ENCODE data around the gene UBL3. TPM values are rescaled to one million over a fixed set of nuclear protein-coding genes. Genes with fewer than 3 reads are reported as not detected.

Gene UBL3
- total RNA-seq, 1 experiment from 2014 or later, result 3.9 TPM

DNA sequence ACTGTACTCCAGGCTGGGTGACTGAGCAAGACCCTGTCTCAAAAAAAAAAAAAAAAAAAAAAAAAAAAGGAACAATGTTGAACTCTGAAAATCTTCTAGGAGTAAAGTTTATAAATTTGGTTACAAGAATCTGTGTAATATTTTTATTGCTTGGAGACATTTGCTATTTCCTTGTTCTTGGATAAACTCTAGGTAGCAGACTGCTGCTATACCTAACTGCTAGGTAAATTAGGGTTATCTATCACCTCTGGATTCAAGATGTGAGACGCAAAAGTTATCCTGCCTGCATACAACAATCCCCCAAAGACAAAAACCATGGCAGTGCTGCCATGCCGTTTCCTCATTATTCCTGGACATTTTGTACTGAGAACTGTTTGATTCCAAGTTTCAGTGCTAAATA lies 33.7 kb downstream of the UBL3 start:
- Histone ChIP-seq H3K36me3 (ENCODE audit: insufficient read depth, low read length) (no peaks in the 10 kb centered on the region), H3K27me3 (ENCODE audit: low read length) (no peaks in the 10 kb centered on the region), H3K4me1 (ENCODE audit: low read length) (peaks cover 12% of the 10 kb centered on the region), H2AFZ (ENCODE audit: low read length) (no peak overlapping the region), H3K27ac (ENCODE audit: low read length) (no peak overlapping the region), H3K79me2 (ENCODE audit: low read length) (no peaks in the 10 kb centered on the region), H4K20me1 (ENCODE audit: insufficient read depth, low read depth, low read length) (peaks cover 19% of the 10 kb centered on the region), H3K9ac (ENCODE audit: low read length) (no peak overlapping the region), H3K9me3 (ENCODE audit: low read length) (no peaks in the 10 kb centered on the region), H3K4me2 (ENCODE audit: low read depth, low read length, poor library complexity, severe bottlenecking) (no peak overlapping the region), H3K9me2 (replicated peaks; ENCODE audit: insufficient read depth, low read length) (no peaks in the 10 kb centered on the region), H3K4me3 (ENCODE audit: low read length) (no peak overlapping the region)
- no peak for DNase-seq

DNA sequence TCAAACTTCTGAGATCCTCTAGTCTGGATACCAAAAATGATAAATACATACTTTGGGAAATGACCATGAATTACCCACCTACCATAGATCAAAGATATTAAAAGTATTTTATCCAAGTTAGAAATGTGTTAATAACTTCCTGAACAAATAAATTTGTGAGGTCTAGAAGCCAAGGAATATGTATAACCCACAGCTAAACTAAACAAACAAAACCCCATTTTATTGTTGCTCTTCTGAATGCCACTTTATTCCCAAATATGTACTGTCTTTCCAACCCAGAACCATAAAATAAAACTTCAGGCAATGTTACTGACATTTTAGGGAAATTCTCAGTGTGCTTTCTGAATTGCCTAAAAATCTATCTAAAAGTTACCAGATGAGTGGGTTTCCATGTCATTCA lies 35.1 kb downstream of the UBL3 start:
- H3K4me3 ChIP-seq (ENCODE audit: low read length), result no peak overlapping the region
- H2AFZ ChIP-seq (ENCODE audit: low read length), result no peak overlapping the region
- H3K4me2 ChIP-seq (ENCODE audit: low read depth, low read length, poor library complexity, severe bottlenecking), result no peak overlapping the region
- no peaks in the 10 kb centered on the region for H3K9me2 ChIP-seq (replicated peaks; ENCODE audit: insufficient read depth, low read length)
- H3K9me3 ChIP-seq (ENCODE audit: low read length), result no peaks in the 10 kb centered on the region
- peaks cover 31% of the 10 kb centered on the region for H4K20me1 ChIP-seq (ENCODE audit: insufficient read depth, low read depth, low read length)
- DNase-seq, result no peak
- peaks cover 12% of the 10 kb centered on the region for H3K4me1 ChIP-seq (ENCODE audit: low read length)
- H3K27ac ChIP-seq (ENCODE audit: low read length), result no peak overlapping the region
- H3K27me3 ChIP-seq (ENCODE audit: low read length), result no peaks in the 10 kb centered on the region
- H3K79me2 ChIP-seq (ENCODE audit: low read length), result no peaks in the 10 kb centered on the region
- no peak overlapping the region for H3K9ac ChIP-seq (ENCODE audit: low read length)
- H3K36me3 ChIP-seq (ENCODE audit: insufficient read depth, low read length), result no peaks in the 10 kb centered on the region

DNA sequence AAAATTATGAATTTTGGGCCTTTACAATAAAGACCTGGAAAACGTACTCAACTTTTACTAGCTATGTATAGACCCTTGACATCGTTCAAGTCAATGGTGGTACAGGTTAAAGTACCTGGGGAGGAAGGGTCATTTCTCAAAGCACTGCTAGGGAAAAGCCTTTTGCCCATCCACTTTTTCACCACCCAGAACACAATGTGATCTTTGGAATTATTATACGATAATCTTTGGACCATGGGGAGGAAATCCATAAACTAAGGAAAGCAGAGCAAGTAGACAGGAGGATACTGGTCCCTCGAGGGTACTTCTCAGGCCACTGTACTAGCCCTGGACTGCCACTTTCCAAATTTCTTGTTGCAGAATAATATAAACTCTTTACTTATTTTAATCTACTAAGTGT lies 39.5 kb downstream of the UBL3 start:
- H3K79me2 ChIP-seq (ENCODE audit: low read length), result no peaks in the 10 kb centered on the region

GRCh38 chr13:29810145-29810742 lies 40.2 kb downstream of the UBL3 start:
- no peak for DNase-seq
- H3K4me2 ChIP-seq (ENCODE audit: low read depth, low read length, poor library complexity, severe bottlenecking), result no peak overlapping the region
- no peak overlapping the region for H3K4me3 ChIP-seq (ENCODE audit: low read length)
- H4K20me1 ChIP-seq (ENCODE audit: insufficient read depth, low read depth, low read length), result peaks cover 27% of the 10 kb centered on the region
- no peaks in the 10 kb centered on the region for H3K9me2 ChIP-seq (replicated peaks; ENCODE audit: insufficient read depth, low read length)
- no peak overlapping the region for H3K27ac ChIP-seq (ENCODE audit: low read length)
- no peaks in the 10 kb centered on the region for H3K9me3 ChIP-seq (ENCODE audit: low read length)
- no peak overlapping the region for H2AFZ ChIP-seq (ENCODE audit: low read length)
- H3K27me3 ChIP-seq (ENCODE audit: low read length), result no peaks in the 10 kb centered on the region
- no peaks in the 10 kb centered on the region for H3K4me1 ChIP-seq (ENCODE audit: low read length)
- H3K79me2 ChIP-seq (ENCODE audit: low read length), result no peaks in the 10 kb centered on the region
- no peak overlapping the region for H3K9ac ChIP-seq (ENCODE audit: low read length)
- no peaks in the 10 kb centered on the region for H3K36me3 ChIP-seq (ENCODE audit: insufficient read depth, low read length)

More for the DNA sequence above, 39.5 kb downstream of the UBL3 start:
- Histone ChIP-seq H3K4me2 (ENCODE audit: low read depth, low read length, poor library complexity, severe bottlenecking) (no peak overlapping the region), H3K36me3 (ENCODE audit: insufficient read depth, low read length) (no peaks in the 10 kb centered on the region), H3K4me3 (ENCODE audit: low read length) (no peak overlapping the region), H3K9me3 (ENCODE audit: low read length) (no peaks in the 10 kb centered on the region), H3K9ac (ENCODE audit: low read length) (no peak overlapping the region), H4K20me1 (ENCODE audit: insufficient read depth, low read depth, low read length) (peaks cover 27% of the 10 kb centered on the region), H3K27ac (ENCODE audit: low read length) (no peak overlapping the region), H3K27me3 (ENCODE audit: low read length) (no peaks in the 10 kb centered on the region), H3K9me2 (replicated peaks; ENCODE audit: insufficient read depth, low read length) (no peaks in the 10 kb centered on the region), H3K4me1 (ENCODE audit: low read length) (no peaks in the 10 kb centered on the region), H2AFZ (ENCODE audit: low read length) (no peak overlapping the region)
- no peak for DNase-seq

DNA sequence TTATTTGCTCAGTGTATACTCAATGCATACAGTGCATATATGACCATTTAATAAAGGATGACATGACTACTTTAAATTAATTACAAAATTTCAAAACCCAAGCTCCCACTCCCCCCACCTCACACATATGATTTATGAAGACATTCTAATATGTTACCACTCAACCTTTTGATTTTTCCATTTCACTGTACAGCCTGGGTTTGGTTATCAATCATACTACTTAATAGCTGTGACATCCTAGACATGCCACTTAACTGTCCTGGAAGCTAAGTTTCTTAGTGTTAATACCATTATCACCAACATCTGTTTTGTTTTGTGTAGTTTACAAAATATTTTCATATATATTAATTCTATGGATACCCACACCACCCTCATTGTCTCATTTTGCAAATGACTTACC lies 42.2 kb downstream of the UBL3 start:
- no peaks in the 10 kb centered on the region for H3K36me3 ChIP-seq (ENCODE audit: insufficient read depth, low read length)
- no peak for DNase-seq
- no peaks in the 10 kb centered on the region for H3K27me3 ChIP-seq (ENCODE audit: low read length)
- H3K27ac ChIP-seq (ENCODE audit: low read length), result no peak overlapping the region
- no peak overlapping the region for H3K4me3 ChIP-seq (ENCODE audit: low read length)
- H3K9ac ChIP-seq (ENCODE audit: low read length), result no peak overlapping the region
- H3K9me2 ChIP-seq (replicated peaks; ENCODE audit: insufficient read depth, low read length), result no peaks in the 10 kb centered on the region
- no peak overlapping the region for H2AFZ ChIP-seq (ENCODE audit: low read length)
- H3K4me1 ChIP-seq (ENCODE audit: low read length), result no peaks in the 10 kb centered on the region
- H4K20me1 ChIP-seq (ENCODE audit: insufficient read depth, low read depth, low read length), result peaks cover 39% of the 10 kb centered on the region
- no peaks in the 10 kb centered on the region for H3K9me3 ChIP-seq (ENCODE audit: low read length)
- H3K4me2 ChIP-seq (ENCODE audit: low read depth, low read length, poor library complexity, severe bottlenecking), result no peak overlapping the region
- no peaks in the 10 kb centered on the region for H3K79me2 ChIP-seq (ENCODE audit: low read length)

GRCh38 chr13:29805994-29806979 lies 44.1 kb downstream of the UBL3 start:
- DNase-seq, result no peak
- H3K4me3 ChIP-seq (ENCODE audit: low read length), result no peak overlapping the region
- H4K20me1 ChIP-seq (ENCODE audit: insufficient read depth, low read depth, low read length), result peaks cover 51% of the 10 kb centered on the region
- no peaks in the 10 kb centered on the region for H3K4me1 ChIP-seq (ENCODE audit: low read length)
- H3K79me2 ChIP-seq (ENCODE audit: low read length), result no peaks in the 10 kb centered on the region
- no peaks in the 10 kb centered on the region for H3K9me2 ChIP-seq (replicated peaks; ENCODE audit: insufficient read depth, low read length)
- H3K36me3 ChIP-seq (ENCODE audit: insufficient read depth, low read length), result no peaks in the 10 kb centered on the region
- no peak overlapping the region for H3K4me2 ChIP-seq (ENCODE audit: low read depth, low read length, poor library complexity, severe bottlenecking)
- no peaks in the 10 kb centered on the region for H3K9me3 ChIP-seq (ENCODE audit: low read length)
- H3K27ac ChIP-seq (ENCODE audit: low read length), result no peak overlapping the region
- no peak overlapping the region for H2AFZ ChIP-seq (ENCODE audit: low read length)
- H3K9ac ChIP-seq (ENCODE audit: low read length), result no peak overlapping the region
- H3K27me3 ChIP-seq (ENCODE audit: low read length), result no peaks in the 10 kb centered on the region

- Histone ChIP-seq H3K36me3 (ENCODE audit: insufficient read depth, low read length) (no peaks in the 10 kb centered on the region), H2AFZ (ENCODE audit: low read length) (no peak overlapping the region), H3K4me3 (ENCODE audit: low read length) (no peak overlapping the region), H3K9ac (ENCODE audit: low read length) (no peak overlapping the region), H3K4me2 (ENCODE audit: low read depth, low read length, poor library complexity, severe bottlenecking) (no peak overlapping the region), H3K27ac (ENCODE audit: low read length) (no peak overlapping the region), H3K9me3 (ENCODE audit: low read length) (no peaks in the 10 kb centered on the region), H3K9me2 (replicated peaks; ENCODE audit: insufficient read depth, low read length) (no peaks in the 10 kb centered on the region), H3K79me2 (ENCODE audit: low read length) (no peaks in the 10 kb centered on the region), H3K27me3 (ENCODE audit: low read length) (no peaks in the 10 kb centered on the region), H4K20me1 (ENCODE audit: insufficient read depth, low read depth, low read length) (peaks cover 34% of the 10 kb centered on the region), H3K4me1 (ENCODE audit: low read length) (no peaks in the 10 kb centered on the region)
- no peak for DNase-seq
Measured at GRCh38 chr13:29803221-29803620, 47.2 kb downstream of the UBL3 start.

GRCh38 chr13:29802621-29803020 lies 47.8 kb downstream of the UBL3 start:
- no peaks in the 10 kb centered on the region for H3K9me2 ChIP-seq (replicated peaks; ENCODE audit: insufficient read depth, low read length)
- no peaks in the 10 kb centered on the region for H3K27me3 ChIP-seq (ENCODE audit: low read length)
- H3K27ac ChIP-seq (ENCODE audit: low read length), result no peak overlapping the region
- H3K4me2 ChIP-seq (ENCODE audit: low read depth, low read length, poor library complexity, severe bottlenecking), result no peak overlapping the region
- H3K4me3 ChIP-seq (ENCODE audit: low read length), result no peak overlapping the region
- H3K79me2 ChIP-seq (ENCODE audit: low read length), result no peaks in the 10 kb centered on the region
- no peaks in the 10 kb centered on the region for H3K9me3 ChIP-seq (ENCODE audit: low read length)
- DNase-seq, result no peak
- H2AFZ ChIP-seq (ENCODE audit: low read length), result no peak overlapping the region
- no peaks in the 10 kb centered on the region for H3K36me3 ChIP-seq (ENCODE audit: insufficient read depth, low read length)
- H4K20me1 ChIP-seq (ENCODE audit: insufficient read depth, low read depth, low read length), result peaks cover 34% of the 10 kb centered on the region
- H3K4me1 ChIP-seq (ENCODE audit: low read length), result no peaks in the 10 kb centered on the region
- H3K9ac ChIP-seq (ENCODE audit: low read length), result no peak overlapping the region

Measured in Karpas-422 (cell line).